Effector memory CD4-positive, alpha-beta T cell (primary cell): Measurements from ENCODE around the gene SPPL2A.
A peak's percentile ranks its signal among the peaks of the same experiment; 100 is the strongest.
"Not testable (repeated sequence)": the region's sequence is repeated elsewhere in the genome, so short reads cannot be mapped to it uniquely, and the experiment has no call there.

ENCODE experiments used
- DNase-seq, 3 donors: peaks; one replicate each; pipeline ENCODE4 v3.0.0-alpha.2; 2020
- H3K27ac ChIP-seq: 2 replicates; pipeline ENCODE4 v1.7.0; 2013; ENCODE audit warnings: mild to moderate bottlenecking, low read length, moderate library complexity; ENCODE audit not compliant: insufficient read depth, poor library complexity, severe bottlenecking
- H3K27me3 ChIP-seq: replicated peaks from 2 replicates; pipeline ENCODE4 v1.7.0; 2013; ENCODE audit warnings: mild to moderate bottlenecking, low read length; ENCODE audit not compliant: insufficient read depth, control insufficient read depth, poor library complexity, severe bottlenecking
- H3K36me3 ChIP-seq: 2 replicates; pipeline ENCODE4 v1.7.0; 2013; ENCODE audit warnings: mild to moderate bottlenecking, low read length, moderate library complexity; ENCODE audit not compliant: control insufficient read depth, insufficient read depth
- H3K4me1 ChIP-seq: 2 replicates; pipeline ENCODE4 v1.7.0; 2013; ENCODE audit warnings: low read length, mild to moderate bottlenecking; ENCODE audit not compliant: control insufficient read depth, insufficient read depth, poor library complexity, severe bottlenecking
- H3K4me3 ChIP-seq: 2 replicates; pipeline ENCODE4 v1.7.0; 2013; ENCODE audit warnings: low read length, low read depth, mild to moderate bottlenecking; ENCODE audit not compliant: insufficient read depth, poor library complexity, severe bottlenecking
- H3K9me3 ChIP-seq: 2 replicates; pipeline ENCODE4 v1.7.0; 2013; ENCODE audit warnings: mild to moderate bottlenecking, low read length, moderate library complexity; ENCODE audit not compliant: control insufficient read depth

The SPPL2A gene

DNA sequence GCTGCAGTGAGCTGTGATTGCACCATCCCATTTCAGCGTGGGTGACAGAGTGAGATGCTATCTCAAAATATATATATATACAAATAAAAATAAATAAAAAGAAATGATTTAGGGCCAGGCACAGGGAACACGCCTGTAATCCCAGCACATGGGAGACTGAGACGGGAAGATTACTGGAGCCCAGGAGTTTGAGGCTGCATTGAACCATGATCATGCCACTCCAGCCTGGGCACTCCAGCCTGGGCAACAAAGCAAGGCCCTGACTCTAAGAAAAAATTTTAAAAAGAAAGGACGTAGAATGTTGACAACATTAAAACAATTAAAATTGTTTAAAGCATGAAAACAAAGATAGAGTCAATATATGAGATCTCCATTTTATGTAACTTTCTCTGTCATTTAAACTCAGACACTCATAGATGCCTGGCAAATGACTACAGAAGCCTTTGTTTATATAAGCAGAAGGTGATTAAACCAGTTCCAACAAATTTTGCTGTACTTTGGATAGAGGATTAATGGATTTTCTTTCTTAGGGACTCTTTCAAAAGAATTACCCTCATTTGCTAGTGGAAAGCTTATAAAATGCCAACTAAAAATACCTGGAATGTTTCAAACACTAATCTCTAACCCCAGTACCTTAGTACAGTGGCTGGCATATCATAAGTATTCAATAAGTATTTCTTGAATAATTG is 68.3 kb downstream of the SPPL2A start:
- Histone ChIP-seq H3K36me3 (no peaks in the 10 kb centered on the region), H3K27me3 (no peaks in the 10 kb centered on the region), H3K9me3 (no peaks in the 10 kb centered on the region), H3K4me3 (no peak overlapping the region), H3K4me1 (no peaks in the 10 kb centered on the region), H3K27ac (no peak overlapping the region)
- no peak for DNase-seq

DNA sequence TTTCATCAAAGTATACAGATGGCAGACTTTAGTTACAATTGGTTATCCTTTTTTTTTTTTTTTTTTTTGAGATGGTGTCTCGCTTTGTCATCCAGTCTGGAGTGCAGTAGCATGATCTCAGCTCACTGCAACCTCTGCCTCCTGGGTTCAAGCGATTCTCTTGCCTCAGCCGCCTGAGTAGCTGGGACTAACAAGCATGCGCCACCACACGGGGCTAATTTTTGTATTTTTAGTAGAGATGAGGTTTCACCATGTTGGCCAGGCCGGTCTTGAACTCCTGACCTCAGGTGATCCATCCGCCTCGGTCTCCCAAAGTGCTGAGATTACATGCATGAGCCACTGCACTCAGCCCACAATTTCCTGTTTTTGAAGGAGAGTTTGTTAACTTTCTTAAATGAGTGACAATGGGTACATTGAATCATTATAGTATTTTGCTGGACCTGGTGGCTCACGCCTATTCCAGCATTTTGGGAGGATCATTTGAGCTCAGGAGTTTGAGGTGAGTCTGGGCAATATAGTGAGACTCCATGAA is 70.8 kb downstream of the SPPL2A start:
- H3K4me3 ChIP-seq, H3K9me3 ChIP-seq, H3K4me1 ChIP-seq, H3K36me3 ChIP-seq, H3K27me3 ChIP-seq, H3K27ac ChIP-seq: not testable (repeated sequence)
- DNase-seq = peak in 1 of 3 donors; percentile 8

DNA sequence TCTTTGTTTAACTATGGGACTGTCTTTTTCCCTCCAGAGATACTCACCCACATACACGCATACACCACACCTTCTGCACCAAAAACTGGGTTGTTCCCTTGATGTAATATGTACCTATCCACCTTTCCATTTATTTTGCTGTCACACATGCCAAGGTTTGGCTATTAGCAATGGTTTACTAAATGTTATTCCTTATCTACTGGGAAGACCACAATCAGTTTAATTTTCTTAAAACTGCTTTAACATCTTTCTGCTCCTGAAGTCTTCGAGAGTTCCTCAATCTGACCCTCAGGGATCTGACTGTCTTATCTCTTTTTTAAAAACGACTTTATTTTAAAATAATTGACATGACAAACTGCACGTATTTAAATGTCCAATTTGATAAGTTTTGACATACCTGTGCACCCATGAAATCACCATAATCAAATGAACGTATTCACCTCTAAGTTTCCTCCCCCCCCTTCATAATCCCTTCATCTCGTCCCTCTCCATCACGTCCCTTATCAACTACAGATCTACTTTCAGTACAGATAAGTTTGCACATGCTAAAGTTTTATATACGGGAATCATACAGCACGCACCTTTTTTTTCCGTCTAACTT is 78.1 kb downstream of the SPPL2A start:
- Histone ChIP-seq H3K27me3 (no peaks in the 10 kb centered on the region), H3K4me3 (peak overlapping the region; percentile 97), H3K4me1 (peaks cover 27% of the 10 kb centered on the region), H3K27ac (peak overlapping the region; percentile 97), H3K9me3 (no peaks in the 10 kb centered on the region), H3K36me3 (no peaks in the 10 kb centered on the region)
- no peak for DNase-seq

DNA sequence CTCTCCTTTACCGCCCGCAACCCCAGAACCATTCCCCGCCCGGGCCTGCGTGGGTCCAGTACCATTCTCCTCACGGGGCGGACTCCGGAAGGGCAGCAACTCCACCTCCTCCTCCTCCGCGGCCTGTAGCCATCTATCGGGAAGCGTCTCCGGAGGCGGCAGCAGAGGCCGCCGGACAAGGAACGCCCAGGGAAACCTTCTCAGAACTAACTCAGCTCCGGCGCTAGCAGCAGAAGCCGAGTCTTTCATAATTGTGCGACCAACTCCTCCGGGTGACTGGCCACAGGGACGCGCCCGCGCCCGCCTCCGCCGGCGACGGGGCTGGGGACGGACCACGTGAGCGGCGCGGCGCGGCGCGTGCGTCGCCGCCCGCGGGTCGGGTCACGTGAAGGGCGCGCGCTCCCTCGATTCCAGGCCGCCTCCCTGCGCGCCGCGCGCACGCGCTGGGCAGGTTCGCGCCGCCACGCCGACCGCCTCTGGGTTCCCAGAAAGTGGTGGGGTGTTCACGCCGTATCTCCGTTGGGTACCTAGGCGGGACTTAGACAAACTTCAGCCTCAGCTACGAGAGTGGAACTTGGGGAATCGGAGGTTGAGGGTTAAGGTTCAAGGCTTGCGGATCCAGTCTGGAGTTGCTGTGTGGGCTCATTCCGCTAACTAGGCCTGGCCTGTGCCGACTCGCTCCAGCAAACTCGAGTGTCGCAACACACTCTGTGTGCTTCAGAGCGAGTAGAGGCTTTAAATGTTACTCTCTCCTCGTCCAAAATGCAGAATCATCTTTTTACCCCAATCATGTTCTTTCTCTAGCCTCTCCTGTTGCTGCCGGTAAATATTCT is 78.8 kb downstream of the SPPL2A start, which contains the start of gene TRPM7:
Gene TRPM7, minus strand, starts transcription at position 329 of the 833 bp plus-strand sequence. Its CDS starts 264 bp downstream, at position 65.
- peak within 1 kb of the TSS; percentile 97 for H3K27ac ChIP-seq
- peaks cover 27% of the 10 kb centered on the region for H3K4me1 ChIP-seq
- H3K4me3 ChIP-seq = peak within 1 kb of the TSS; percentile 97
- no peaks in the 10 kb centered on the region for H3K9me3 ChIP-seq
- no peaks in the 10 kb centered on the region for H3K36me3 ChIP-seq
- H3K27me3 ChIP-seq = no peaks in the 10 kb centered on the region
- DNase-seq = peak; percentile 73 to 81 (median 80)

DNA sequence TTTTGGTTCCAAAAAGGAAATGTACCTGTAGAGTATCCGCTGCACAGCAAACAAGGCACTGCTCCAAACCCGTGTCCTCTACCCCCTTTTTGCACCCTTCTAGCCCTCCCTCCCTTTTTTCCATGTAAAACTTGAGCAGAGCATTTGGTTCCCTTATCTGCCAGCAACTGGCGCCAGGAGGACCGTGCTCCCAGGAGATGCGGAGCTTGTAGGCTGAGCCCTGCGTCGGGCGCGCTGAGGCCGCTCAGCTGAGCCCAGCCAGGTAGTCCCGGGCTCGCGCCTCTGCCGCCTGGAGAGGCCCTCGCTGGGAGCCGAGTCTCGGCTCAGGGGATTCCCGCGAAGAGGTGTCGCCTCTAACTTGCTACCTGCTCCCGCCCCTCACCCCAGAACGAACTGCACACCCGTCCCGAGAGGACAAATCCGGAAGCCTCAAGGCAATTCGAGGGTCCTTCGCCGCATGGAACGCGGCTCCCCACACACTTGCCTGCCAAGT is 79.5 kb downstream of the SPPL2A start:
- H3K4me3 ChIP-seq = peak overlapping the region; percentile 97
- peaks cover 27% of the 10 kb centered on the region for H3K4me1 ChIP-seq
- H3K27ac ChIP-seq = peak overlapping the region; percentile 97
- DNase-seq = peak; percentile 69 to 73 (median 72)
- H3K9me3 ChIP-seq = no peaks in the 10 kb centered on the region
- no peaks in the 10 kb centered on the region for H3K27me3 ChIP-seq
- H3K36me3 ChIP-seq = no peaks in the 10 kb centered on the region

DNA sequence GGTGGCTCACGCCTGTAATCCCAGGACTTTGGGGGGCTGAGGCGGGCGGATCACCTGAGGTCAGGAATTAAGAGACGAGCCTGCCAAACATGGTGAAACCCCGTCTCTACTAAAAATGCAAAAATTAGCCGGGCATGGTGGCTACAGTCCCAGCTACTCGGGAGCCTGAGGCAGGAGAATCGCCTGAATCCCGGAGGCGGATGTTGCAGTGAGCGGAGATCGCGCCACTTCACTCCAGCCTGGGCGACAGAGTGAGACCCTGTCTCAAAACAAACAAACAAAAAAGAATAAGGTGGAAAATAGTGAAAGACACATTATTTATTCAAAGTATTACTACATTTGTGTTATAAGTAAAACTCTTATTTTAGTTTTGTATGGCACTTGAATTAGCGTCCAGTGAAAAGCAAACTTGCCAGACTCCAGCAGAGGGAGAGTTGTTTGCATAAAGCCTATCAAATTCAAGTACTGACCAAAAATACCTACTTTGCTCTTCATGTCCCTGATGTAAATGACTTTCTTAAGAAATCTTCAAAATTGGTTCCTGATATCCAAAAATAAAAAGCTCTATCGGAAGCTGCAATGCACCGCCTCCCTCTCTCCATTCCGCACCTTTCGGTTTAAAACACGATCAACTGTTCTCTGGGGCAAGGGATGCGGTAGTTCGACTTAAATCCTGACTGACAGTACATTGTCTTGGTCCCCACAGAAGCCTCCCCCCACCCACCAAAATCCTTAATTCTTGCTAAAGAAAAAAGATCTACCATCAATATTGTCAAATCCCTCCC is 80.1 kb downstream of the SPPL2A start:
- Histone ChIP-seq H3K27me3 (no peaks in the 10 kb centered on the region), H3K36me3 (no peaks in the 10 kb centered on the region), H3K4me1 (peaks cover 27% of the 10 kb centered on the region), H3K9me3 (no peaks in the 10 kb centered on the region), H3K4me3 (peak overlapping the region; percentile 97), H3K27ac (peak overlapping the region; percentile 97)
- no peak for DNase-seq

DNA sequence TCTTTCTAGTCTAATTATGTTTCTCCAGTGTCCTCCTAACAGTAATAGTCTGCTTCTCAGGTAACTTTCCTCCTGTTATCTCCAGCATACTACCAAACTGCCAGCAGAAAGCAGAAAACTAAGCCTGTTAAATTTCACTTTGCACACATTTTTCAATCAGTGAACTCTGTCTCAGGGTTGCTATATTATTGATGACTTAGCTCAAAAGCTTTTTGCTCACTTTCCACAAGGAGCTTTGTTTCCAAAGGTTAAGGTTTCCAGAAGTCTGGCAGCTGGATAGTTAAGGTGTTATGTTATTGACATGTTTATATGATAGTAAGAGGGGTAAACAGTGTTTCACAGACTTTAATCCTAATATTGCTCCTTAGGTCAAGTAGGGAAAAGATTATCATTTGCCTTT is 84.0 kb downstream of the SPPL2A start:
- H3K4me1 ChIP-seq = peaks cover 17% of the 10 kb centered on the region
- no peak overlapping the region for H3K4me3 ChIP-seq
- H3K36me3 ChIP-seq = no peaks in the 10 kb centered on the region
- H3K27me3 ChIP-seq = no peaks in the 10 kb centered on the region
- H3K27ac ChIP-seq = no peak overlapping the region
- no peak for DNase-seq
- H3K9me3 ChIP-seq = no peaks in the 10 kb centered on the region

DNA sequence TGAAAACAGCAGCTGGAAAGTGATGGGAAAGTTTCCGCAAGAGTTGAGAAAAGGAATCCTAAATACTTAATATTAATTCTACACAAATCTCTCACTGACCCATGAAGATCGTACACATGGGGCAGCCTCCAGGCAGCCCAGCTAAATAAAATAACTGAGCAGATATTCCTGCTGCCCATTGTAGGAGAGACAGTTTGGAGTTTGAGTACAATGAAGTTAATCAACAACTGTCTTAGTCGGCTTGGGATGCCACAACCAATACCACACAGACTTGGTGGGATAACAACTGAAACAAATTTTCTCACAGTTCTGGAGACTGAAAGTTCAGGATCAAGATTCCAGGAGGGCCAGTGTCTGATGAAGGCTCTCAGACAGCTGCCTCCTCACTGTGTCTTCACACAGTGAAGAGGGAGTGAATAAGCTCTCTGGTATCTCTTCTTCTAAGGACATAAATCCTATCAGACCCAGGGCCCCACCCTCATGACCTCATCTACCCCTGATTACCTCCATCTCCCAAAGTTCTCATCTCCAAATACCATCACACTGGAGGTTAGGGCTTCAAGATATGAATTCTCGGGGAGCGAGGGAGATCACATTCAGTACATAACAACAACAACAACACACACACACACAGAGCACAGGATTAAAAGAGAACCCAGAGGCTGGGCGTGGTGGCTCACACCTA is 88.6 kb downstream of the SPPL2A start:
- no peak for DNase-seq
- H3K27ac ChIP-seq = no peak overlapping the region
- no peaks in the 10 kb centered on the region for H3K4me1 ChIP-seq
- peaks cover 5% of the 10 kb centered on the region for H3K36me3 ChIP-seq
- H3K27me3 ChIP-seq = no peaks in the 10 kb centered on the region
- H3K9me3 ChIP-seq = no peaks in the 10 kb centered on the region
- H3K4me3 ChIP-seq = no peak overlapping the region
